ENCODE measurements around the gene DNAJC10.

DNAJC10 gene

GRCh38 chr2:182695776-182696175 lies 20.3 kb upstream of the DNAJC10 start:
- Histone ChIP-seq H3K36me3 (ENCODE audit: control insufficient read depth, insufficient read depth, low read length) (no peaks in the 10 kb centered on the region), H3K27ac (ENCODE audit: insufficient read depth, low read length, poor library complexity, severe bottlenecking) (no peak overlapping the region), H3K4me3 (ENCODE audit: insufficient read depth, low read depth, low read length, poor library complexity, severe bottlenecking) (no peak overlapping the region), H3K27me3 (replicated peaks; ENCODE audit: control insufficient read depth, insufficient read depth, low read length, poor library complexity, severe bottlenecking) (no peaks in the 10 kb centered on the region), H3K9me3 (ENCODE audit: control insufficient read depth, low read length) (no peaks in the 10 kb centered on the region), H3K4me1 (ENCODE audit: control insufficient read depth, insufficient read depth, low read length, poor library complexity, severe bottlenecking) (no peaks in the 10 kb centered on the region)
- no peak for DNase-seq

GRCh38 chr2:182698671-182699070 lies 17.4 kb upstream of the DNAJC10 start:
- H3K36me3 ChIP-seq (ENCODE audit: control insufficient read depth, insufficient read depth, low read length): no peaks in the 10 kb centered on the region
- no peak for DNase-seq
- H3K4me1 ChIP-seq (ENCODE audit: control insufficient read depth, insufficient read depth, low read length, poor library complexity, severe bottlenecking): no peaks in the 10 kb centered on the region
- H3K4me3 ChIP-seq (ENCODE audit: insufficient read depth, low read depth, low read length, poor library complexity, severe bottlenecking): no peak overlapping the region
- no peaks in the 10 kb centered on the region for H3K9me3 ChIP-seq (ENCODE audit: control insufficient read depth, low read length)
- peaks cover 3% of the 10 kb centered on the region for H3K27me3 ChIP-seq (replicated peaks; ENCODE audit: control insufficient read depth, insufficient read depth, low read length, poor library complexity, severe bottlenecking)
- no peak overlapping the region for H3K27ac ChIP-seq (ENCODE audit: insufficient read depth, low read length, poor library complexity, severe bottlenecking)

GRCh38 chr2:182705761-182706160 lies 10.3 kb upstream of the DNAJC10 start:
- H3K4me3 ChIP-seq (ENCODE audit: insufficient read depth, low read depth, low read length, poor library complexity, severe bottlenecking): no peak overlapping the region
- no peaks in the 10 kb centered on the region for H3K36me3 ChIP-seq (ENCODE audit: control insufficient read depth, insufficient read depth, low read length)
- H3K4me1 ChIP-seq (ENCODE audit: control insufficient read depth, insufficient read depth, low read length, poor library complexity, severe bottlenecking): no peaks in the 10 kb centered on the region
- no peak overlapping the region for H3K27ac ChIP-seq (ENCODE audit: insufficient read depth, low read length, poor library complexity, severe bottlenecking)
- no peak for DNase-seq
- peaks cover 3% of the 10 kb centered on the region for H3K27me3 ChIP-seq (replicated peaks; ENCODE audit: control insufficient read depth, insufficient read depth, low read length, poor library complexity, severe bottlenecking)
- no peaks in the 10 kb centered on the region for H3K9me3 ChIP-seq (ENCODE audit: control insufficient read depth, low read length)

GRCh38 chr2:182706751-182707150 lies 9.3 kb upstream of the DNAJC10 start:
- H3K4me3 ChIP-seq (ENCODE audit: insufficient read depth, low read depth, low read length, poor library complexity, severe bottlenecking): no peak overlapping the region
- no peaks in the 10 kb centered on the region for H3K4me1 ChIP-seq (ENCODE audit: control insufficient read depth, insufficient read depth, low read length, poor library complexity, severe bottlenecking)
- no peak for DNase-seq
- H3K27ac ChIP-seq (ENCODE audit: insufficient read depth, low read length, poor library complexity, severe bottlenecking): no peak overlapping the region
- H3K27me3 ChIP-seq (replicated peaks; ENCODE audit: control insufficient read depth, insufficient read depth, low read length, poor library complexity, severe bottlenecking): peaks cover 3% of the 10 kb centered on the region
- H3K9me3 ChIP-seq (ENCODE audit: control insufficient read depth, low read length): no peaks in the 10 kb centered on the region
- no peaks in the 10 kb centered on the region for H3K36me3 ChIP-seq (ENCODE audit: control insufficient read depth, insufficient read depth, low read length)

GRCh38 chr2:182713601-182714000 lies 2.5 kb upstream of the DNAJC10 start:
- Histone ChIP-seq H3K27ac (ENCODE audit: insufficient read depth, low read length, poor library complexity, severe bottlenecking) (no peak overlapping the region), H3K9me3 (ENCODE audit: control insufficient read depth, low read length) (no peaks in the 10 kb centered on the region), H3K36me3 (ENCODE audit: control insufficient read depth, insufficient read depth, low read length) (no peaks in the 10 kb centered on the region), H3K4me3 (ENCODE audit: insufficient read depth, low read depth, low read length, poor library complexity, severe bottlenecking) (no peak overlapping the region), H3K4me1 (ENCODE audit: control insufficient read depth, insufficient read depth, low read length, poor library complexity, severe bottlenecking) (peaks cover 10% of the 10 kb centered on the region), H3K27me3 (replicated peaks; ENCODE audit: control insufficient read depth, insufficient read depth, low read length, poor library complexity, severe bottlenecking) (no peaks in the 10 kb centered on the region)
- no peak for DNase-seq

- Histone ChIP-seq H3K4me3 (ENCODE audit: insufficient read depth, low read depth, low read length, poor library complexity, severe bottlenecking) (peak overlapping the region; percentile 94), H3K4me1 (ENCODE audit: control insufficient read depth, insufficient read depth, low read length, poor library complexity, severe bottlenecking) (peaks cover 10% of the 10 kb centered on the region), H3K27me3 (replicated peaks; ENCODE audit: control insufficient read depth, insufficient read depth, low read length, poor library complexity, severe bottlenecking) (no peaks in the 10 kb centered on the region), H3K36me3 (ENCODE audit: control insufficient read depth, insufficient read depth, low read length) (peaks cover 3% of the 10 kb centered on the region), H3K27ac (ENCODE audit: insufficient read depth, low read length, poor library complexity, severe bottlenecking) (peak overlapping the region; percentile 82), H3K9me3 (ENCODE audit: control insufficient read depth, low read length) (no peaks in the 10 kb centered on the region)
- no peak for DNase-seq
Observed at GRCh38 chr2:182715121-182715891, 751 bp upstream of the DNAJC10 start.

- Histone ChIP-seq H3K4me3 (ENCODE audit: insufficient read depth, low read depth, low read length, poor library complexity, severe bottlenecking) (peak overlapping the region; percentile 94), H3K27me3 (replicated peaks; ENCODE audit: control insufficient read depth, insufficient read depth, low read length, poor library complexity, severe bottlenecking) (no peaks in the 10 kb centered on the region), H3K27ac (ENCODE audit: insufficient read depth, low read length, poor library complexity, severe bottlenecking) (peak overlapping the region; percentile 82), H3K36me3 (ENCODE audit: control insufficient read depth, insufficient read depth, low read length) (peaks cover 4% of the 10 kb centered on the region), H3K9me3 (ENCODE audit: control insufficient read depth, low read length) (no peaks in the 10 kb centered on the region), H3K4me1 (ENCODE audit: control insufficient read depth, insufficient read depth, low read length, poor library complexity, severe bottlenecking) (peaks cover 10% of the 10 kb centered on the region)
- DNase-seq: no peak
Observed at GRCh38 chr2:182716650-182716979, 558 bp downstream of the DNAJC10 start.

- Histone ChIP-seq H3K27ac (ENCODE audit: insufficient read depth, low read length, poor library complexity, severe bottlenecking) (no peak overlapping the region), H3K36me3 (ENCODE audit: control insufficient read depth, insufficient read depth, low read length) (peaks cover 4% of the 10 kb centered on the region), H3K4me1 (ENCODE audit: control insufficient read depth, insufficient read depth, low read length, poor library complexity, severe bottlenecking) (peaks cover 10% of the 10 kb centered on the region), H3K27me3 (replicated peaks; ENCODE audit: control insufficient read depth, insufficient read depth, low read length, poor library complexity, severe bottlenecking) (no peaks in the 10 kb centered on the region), H3K9me3 (ENCODE audit: control insufficient read depth, low read length) (no peaks in the 10 kb centered on the region), H3K4me3 (ENCODE audit: insufficient read depth, low read depth, low read length, poor library complexity, severe bottlenecking) (no peak overlapping the region)
- no peak for DNase-seq
Observed at GRCh38 chr2:182717416-182717815, 1.4 kb downstream of the DNAJC10 start.

GRCh38 chr2:182717816-182718215 lies 1.8 kb downstream of the DNAJC10 start:
- Histone ChIP-seq H3K27ac (ENCODE audit: insufficient read depth, low read length, poor library complexity, severe bottlenecking) (no peak overlapping the region), H3K4me3 (ENCODE audit: insufficient read depth, low read depth, low read length, poor library complexity, severe bottlenecking) (no peak overlapping the region)

GRCh38 chr2:182718459-182718858 lies 2.4 kb downstream of the DNAJC10 start:
- no peak for DNase-seq
- Histone ChIP-seq H3K4me1 (ENCODE audit: control insufficient read depth, insufficient read depth, low read length, poor library complexity, severe bottlenecking) (peaks cover 10% of the 10 kb centered on the region), H3K4me3 (ENCODE audit: insufficient read depth, low read depth, low read length, poor library complexity, severe bottlenecking) (no peak overlapping the region), H3K27me3 (replicated peaks; ENCODE audit: control insufficient read depth, insufficient read depth, low read length, poor library complexity, severe bottlenecking) (no peaks in the 10 kb centered on the region), H3K36me3 (ENCODE audit: control insufficient read depth, insufficient read depth, low read length) (peaks cover 7% of the 10 kb centered on the region), H3K9me3 (ENCODE audit: control insufficient read depth, low read length) (no peaks in the 10 kb centered on the region), H3K27ac (ENCODE audit: insufficient read depth, low read length, poor library complexity, severe bottlenecking) (no peak overlapping the region)

More at GRCh38 chr2:182717816-182718215, 1.8 kb downstream of the DNAJC10 start:
- H3K4me1 ChIP-seq (ENCODE audit: control insufficient read depth, insufficient read depth, low read length, poor library complexity, severe bottlenecking): peaks cover 10% of the 10 kb centered on the region
- no peaks in the 10 kb centered on the region for H3K27me3 ChIP-seq (replicated peaks; ENCODE audit: control insufficient read depth, insufficient read depth, low read length, poor library complexity, severe bottlenecking)
- DNase-seq: no peak
- H3K9me3 ChIP-seq (ENCODE audit: control insufficient read depth, low read length): no peaks in the 10 kb centered on the region
- peaks cover 7% of the 10 kb centered on the region for H3K36me3 ChIP-seq (ENCODE audit: control insufficient read depth, insufficient read depth, low read length)

All from effector memory CD4-positive, alpha-beta T cell (primary cell).